ENCODE results near the gene BMI1. TPM values are rescaled to one million over a fixed set of nuclear protein-coding genes. Genes with fewer than 3 reads are reported as not detected.
A peak's percentile ranks its signal among the peaks of the same experiment; 100 is the strongest.

The BMI1 gene
- total RNA-seq, 1 experiment from 2014 or later = 81.1 TPM

DNA sequence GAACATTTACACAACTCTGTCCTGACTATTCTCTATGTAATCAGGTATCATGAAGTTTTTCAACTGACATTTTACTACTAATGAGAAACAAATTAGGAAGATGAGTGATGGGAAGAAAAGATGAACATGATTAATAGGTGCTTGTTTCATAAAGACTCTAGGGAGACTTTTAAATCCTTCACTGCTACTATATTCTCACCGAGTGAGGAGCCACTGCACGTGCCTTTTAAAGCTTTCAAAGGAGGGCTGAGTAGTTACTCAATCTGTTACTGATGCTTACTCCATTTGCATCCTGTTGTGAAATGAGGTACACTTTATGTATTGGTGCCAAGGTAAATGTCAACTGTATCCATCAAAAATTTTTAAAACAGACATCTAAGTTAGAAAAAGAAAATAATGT is 6.0 kb upstream of the BMI1 start (continued):
- TF ChIP-seq, protein P1, sequence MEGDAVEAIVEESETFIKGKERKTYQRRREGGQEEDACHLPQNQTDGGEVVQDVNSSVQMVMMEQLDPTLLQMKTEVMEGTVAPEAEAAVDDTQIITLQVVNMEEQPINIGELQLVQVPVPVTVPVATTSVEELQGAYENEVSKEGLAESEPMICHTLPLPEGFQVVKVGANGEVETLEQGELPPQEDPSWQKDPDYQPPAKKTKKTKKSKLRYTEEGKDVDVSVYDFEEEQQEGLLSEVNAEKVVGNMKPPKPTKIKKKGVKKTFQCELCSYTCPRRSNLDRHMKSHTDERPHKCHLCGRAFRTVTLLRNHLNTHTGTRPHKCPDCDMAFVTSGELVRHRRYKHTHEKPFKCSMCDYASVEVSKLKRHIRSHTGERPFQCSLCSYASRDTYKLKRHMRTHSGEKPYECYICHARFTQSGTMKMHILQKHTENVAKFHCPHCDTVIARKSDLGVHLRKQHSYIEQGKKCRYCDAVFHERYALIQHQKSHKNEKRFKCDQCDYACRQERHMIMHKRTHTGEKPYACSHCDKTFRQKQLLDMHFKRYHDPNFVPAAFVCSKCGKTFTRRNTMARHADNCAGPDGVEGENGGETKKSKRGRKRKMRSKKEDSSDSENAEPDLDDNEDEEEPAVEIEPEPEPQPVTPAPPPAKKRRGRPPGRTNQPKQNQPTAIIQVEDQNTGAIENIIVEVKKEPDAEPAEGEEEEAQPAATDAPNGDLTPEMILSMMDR (IDR thresholded peaks at IDR 0.05 in 2 of 3, conservative IDR thresholded peaks at IDR 0.05 in 1 of 3; ENCODE audit: borderline replicate concordance in 1 of 3, insufficient read depth in 1 of 3, low read depth in 2 of 3, low read length in 2 of 3) = no peak
- TF ChIP-seq TCF7L2 (IDR thresholded peaks at IDR 0.05; ENCODE audit: borderline replicate concordance, extremely low read depth, insufficient read depth, insufficient read length) (no peak), YY1 (IDR thresholded peaks at IDR 0.05; ENCODE audit: extremely low read depth, insufficient replicate concordance, low read depth, low read length) (no peak)
- TF ChIP-seq, protein P2, sequence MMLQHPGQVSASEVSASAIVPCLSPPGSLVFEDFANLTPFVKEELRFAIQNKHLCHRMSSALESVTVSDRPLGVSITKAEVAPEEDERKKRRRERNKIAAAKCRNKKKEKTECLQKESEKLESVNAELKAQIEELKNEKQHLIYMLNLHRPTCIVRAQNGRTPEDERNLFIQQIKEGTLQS (IDR thresholded peaks at IDR 0.05) = no peak

DNA sequence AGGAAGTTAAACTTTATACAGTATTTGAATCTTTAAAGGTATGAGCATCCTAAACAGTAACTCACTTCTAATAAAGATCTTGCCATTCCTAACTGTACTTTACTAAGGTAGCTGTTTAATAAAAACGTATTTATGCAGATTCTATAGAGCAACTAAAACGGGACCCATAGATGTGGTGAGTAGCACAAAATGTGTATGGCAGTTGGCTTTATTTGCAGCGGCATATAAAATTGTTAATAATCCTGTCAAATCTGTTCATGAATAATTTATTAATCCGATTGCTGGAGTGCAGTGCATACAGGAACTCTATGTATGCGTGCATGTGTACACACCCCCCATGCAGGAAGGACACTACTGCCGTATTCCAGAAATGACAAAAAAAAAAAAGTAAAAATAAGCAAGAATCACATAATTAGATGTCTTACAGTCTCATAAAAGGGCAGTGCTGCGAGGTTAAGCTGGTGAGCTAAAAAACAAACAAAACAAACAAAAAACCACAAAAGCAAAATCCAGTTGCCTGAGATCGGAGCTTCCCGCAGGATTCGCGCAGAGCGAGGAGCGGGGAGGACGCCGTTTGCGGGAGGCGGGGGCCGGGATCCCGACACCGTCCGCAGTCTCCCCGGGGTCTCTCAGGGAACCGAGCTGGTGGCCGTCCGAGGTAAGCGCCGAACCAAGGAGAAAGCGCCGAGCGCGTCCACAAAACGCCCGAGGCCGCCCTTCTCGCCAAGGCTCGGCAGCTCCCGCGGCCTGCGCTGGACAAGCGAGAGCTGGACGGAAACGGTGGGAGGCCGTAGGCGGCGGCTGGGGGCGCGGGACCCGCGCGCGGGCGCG is 5.2 kb upstream of the BMI1 start:
- CTCF ChIA-PET = no interaction called here
- Histone ChIP-seq H2AFZ (ENCODE audit: low read depth, low read length, poor library complexity, severe bottlenecking) (peak overlapping the region; percentile 47), H3K4me3 (replicated peaks in 1 of 2; ENCODE audit: low read depth in 1 of 2, low read length in 2 of 2) (peak overlapping the region; percentile 80 to 85), H3K79me2 (ENCODE audit: insufficient read depth, low read length) (peaks cover 17% of the 10 kb centered on the region; the same call in 1 of the 2 replicates), H3K4me1 (ENCODE audit: control insufficient read depth in 1 of 2, insufficient read depth in 2 of 2, low read length in 2 of 2) (peaks cover 6 to 32% of the 10 kb centered on the region in 2 experiments; a peak in 3 of 4 replicates), H3K27me3 (ENCODE audit: insufficient read depth, low read length) (no peaks in the 10 kb centered on the region), H3K36me3 (ENCODE audit: control insufficient read depth in 1 of 2, insufficient read depth in 2 of 2, low read length in 2 of 2) (no peaks in the 10 kb centered on the region), H4K20me1 (ENCODE audit: insufficient read depth) (no peaks in the 10 kb centered on the region), H3K9me3 (ENCODE audit: control insufficient read depth in 1 of 2, insufficient read depth in 1 of 2, low read depth in 1 of 2, low read length in 2 of 2) (no peaks in the 10 kb centered on the region), H3K27ac (ENCODE audit: low read depth, low read length) (peak overlapping the region; percentile 60; the same call in 1 of the 2 replicates), H3K9ac (ENCODE audit: low read length) (peak overlapping the region; percentile 76), H3K9me2 (ENCODE audit: insufficient read depth) (no peaks in the 10 kb centered on the region), H3K4me2 (ENCODE audit: low read length) (peak overlapping the region; percentile 88)
- BruUV-seq (replicated peaks) = TSS peak; percentile 75
- no peak for TF ChIP-seq ELF1 (IDR thresholded peaks at IDR 0.05; ENCODE audit: borderline replicate concordance, low read depth)
- peak; percentile 33; the same call in 1 of the 2 replicates for TF ChIP-seq EGR1 (IDR thresholded peaks at IDR 0.05; ENCODE audit: low read depth)
- peak; percentile 26; the same call in 1 of the 2 replicates for TF ChIP-seq ZFX (IDR thresholded peaks at IDR 0.05)
- no peak for TF ChIP-seq ZNF274 (IDR thresholded peaks at IDR 0.05; ENCODE audit: low read depth, low read length)
- POLR2A ChIA-PET = interaction anchor here (1.0 to 1.4 kb wide), 2 partner anchors 38 to 121 kb away, joined by 3 to 5 read pairs; no protein-coding TSS in a partner anchor
- no peak for DNase-seq (ENCODE audit: low read depth, low spot score)
- RAD21 ChIA-PET (ENCODE audit: low non-redundant PET in 1 of 2, low total read pairs in 2 of 2, uncharacterized antibody in 2 of 2, unreplicated experiment in 2 of 2) = interaction anchor here in 1 of 2 experiments (0.8 to 1.3 kb wide), 2 partner anchors 25 to 325 kb away, joined by 3 read pairs; no protein-coding TSS in a partner anchor
- ATAC-seq = peak; percentile 53
- intact Hi-C loops (cut with micrococcal nuclease) = loop anchor here (1.0 to 5.0 kb wide), 2 partner anchors 85 to 112 kb away; no protein-coding TSS in a partner anchor
